Sigmoid colon (tissue), 3 donors: Measurements from ENCODE around the gene SIGMAR1.

Experiments used
- CTCF ChIP-seq, 4 experiments: fragments of 450-650 bp in 3 of 4; fragments of 200-600 bp in 1 of 4; IDR thresholded peaks; one replicate each; pipeline ENCODE4 v1.5.1; 2016 to 2019; ENCODE audit warnings: antibody characterized with exemption in 4 of 4, mild to moderate bottlenecking in 3 of 4, moderate library complexity in 2 of 4
- POLR2A ChIP-seq, 2 donors: fragments of 450-650 bp; IDR thresholded peaks; one replicate each; pipeline ENCODE4 v1.6.1; 2016; ENCODE audit warnings: antibody characterized with exemption in 2 of 2, mild to moderate bottlenecking in 2 of 2, moderate library complexity in 2 of 2

DNA sequence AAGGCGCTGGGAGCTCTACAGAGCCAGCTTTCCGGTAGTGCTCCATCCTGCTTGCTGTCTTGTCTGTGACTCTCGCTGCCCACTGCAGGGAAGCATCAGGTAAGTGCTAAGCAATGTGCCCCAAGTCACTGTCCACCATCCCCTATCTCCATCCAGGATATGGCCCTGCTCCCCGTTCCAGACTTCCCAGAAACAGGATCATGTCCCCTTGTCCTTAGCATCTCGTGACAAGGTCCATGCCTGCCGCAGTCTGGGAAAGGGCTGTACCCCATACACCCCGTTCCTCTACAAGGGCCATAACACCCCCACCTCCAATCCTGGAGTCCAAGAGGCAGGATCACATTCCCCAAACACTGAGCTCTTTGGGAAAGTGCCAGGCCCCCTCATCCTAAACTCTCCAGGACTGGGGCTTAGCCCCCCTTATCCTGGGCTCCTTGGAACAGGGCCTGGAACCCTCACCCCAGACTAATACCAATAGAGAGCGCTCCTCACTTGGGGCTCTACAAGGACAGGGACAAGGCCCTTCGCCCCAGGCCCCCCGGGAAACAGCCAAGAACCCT is 26.3 kb downstream of the SIGMAR1 start:
- TF ChIP-seq CTCF (IDR thresholded peaks at IDR 0.05), result no peak
- TF ChIP-seq POLR2A (IDR thresholded peaks at IDR 0.05), result no peak
